ENCODE measurements around the gene RALGAPA2.

The RALGAPA2 gene

GRCh38 chr20:20528861-20529260 lies 183.6 kb downstream of the RALGAPA2 start:
- no peak for DNase-seq

- DNase-seq = no peak
These were observed 184.8 kb downstream of the RALGAPA2 start for GRCh38 chr20:20527661-20528060.

GRCh38 chr20:20525756-20526155 lies 186.7 kb downstream of the RALGAPA2 start:
- DNase-seq = no peak

GRCh38 chr20:20525214-20525613 lies 187.2 kb downstream of the RALGAPA2 start:
- DNase-seq = no peak

- DNase-seq = no peak
These were observed 187.7 kb downstream of the RALGAPA2 start for GRCh38 chr20:20524756-20525155.

- DNase-seq = no peak
These were observed 190.7 kb downstream of the RALGAPA2 start for GRCh38 chr20:20521736-20522135.

- peak; percentile 54 for DNase-seq
These were observed 191.7 kb downstream of the RALGAPA2 start for GRCh38 chr20:20520776-20521175.

- no peak for DNase-seq
These were observed 193.2 kb downstream of the RALGAPA2 start for GRCh38 chr20:20519269-20519668.

- DNase-seq = no peak
These were observed 194.2 kb downstream of the RALGAPA2 start for GRCh38 chr20:20518263-20518662.

- no peak for DNase-seq
These were observed 195.1 kb downstream of the RALGAPA2 start for GRCh38 chr20:20517296-20517695.

GRCh38 chr20:20513720-20514119 lies 198.7 kb downstream of the RALGAPA2 start:
- no peak for DNase-seq

- no peak for DNase-seq
These were observed 206.9 kb downstream of the RALGAPA2 start for GRCh38 chr20:20505554-20505953.

- no peak for DNase-seq
These were observed 208.5 kb downstream of the RALGAPA2 start for GRCh38 chr20:20503777-20504530.

GRCh38 chr20:20501128-20501527 lies 211.3 kb downstream of the RALGAPA2 start:
- DNase-seq = no peak

GRCh38 chr20:20500312-20500711 lies 212.1 kb downstream of the RALGAPA2 start:
- DNase-seq = no peak

GRCh38 chr20:20499439-20499838 lies 213.0 kb downstream of the RALGAPA2 start:
- no peak for DNase-seq

- no peak for DNase-seq
These were observed 214.2 kb downstream of the RALGAPA2 start for GRCh38 chr20:20498076-20498861.

GRCh38 chr20:20497242-20497978 lies 215.0 kb downstream of the RALGAPA2 start:
- DNase-seq = no peak

- DNase-seq = no peak
These were observed 216.5 kb downstream of the RALGAPA2 start for GRCh38 chr20:20495729-20496503.

GRCh38 chr20:20493701-20494100 lies 218.7 kb downstream of the RALGAPA2 start:
- DNase-seq = no peak

GRCh38 chr20:20492521-20493332 lies 219.7 kb downstream of the RALGAPA2 start:
- no peak for DNase-seq

- no peak for DNase-seq
These were observed 220.6 kb downstream of the RALGAPA2 start for GRCh38 chr20:20491784-20492264.

Measured in EL (cell line).